ENCODE data around the gene PNMA6E.

- TF ChIP-seq POLR2AphosphoS5 (IDR thresholded peaks at IDR 0.05; ENCODE audit: borderline replicate concordance, low read depth, low read length) (no peak), EZH2 (IDR thresholded peaks at IDR 0.05) (no peak)
Observed at GRCh38 chrX:153372949-153373348, 28.2 kb downstream of the PNMA6E start.

Data from SK-N-MC (cell line).